Stimulated activated CD4-positive, alpha-beta T cell treated with anti-CD3 and anti-CD28 coated beads, Interleukin-12 subunit alpha, Interleukin-12 subunit beta, amount 100 ng/mL, for 48 hours (primary cell): ENCODE measurements around the gene IFRD2.
"Not testable (repeated sequence)": the region's sequence is repeated elsewhere in the genome, so short reads cannot be mapped to it uniquely, and the experiment has no call there.

ENCODE experiments used
- DNase-seq, 3 donors: peaks; one replicate each; pipeline ENCODE4 v3.0.0-alpha.2; 2020; ENCODE audit warnings: low read depth in 2 of 3, low spot score in 1 of 3

IFRD2 gene

GRCh38 chr3:50254577-50255250, 37.5 kb downstream of the IFRD2 start:
- DNase-seq: no peak

GRCh38 chr3:50251220-50251619, 41.0 kb downstream of the IFRD2 start:
- DNase-seq: no peak

- DNase-seq: no peak
Observed at GRCh38 chr3:50250514-50250913, 41.7 kb downstream of the IFRD2 start.

GRCh38 chr3:50249457-50249856, 42.8 kb downstream of the IFRD2 start:
- DNase-seq: no peak

GRCh38 chr3:50248387-50248786, 43.8 kb downstream of the IFRD2 start:
- DNase-seq: no peak

- DNase-seq: peak; percentile 80 to 85 (median 80)
Observed at GRCh38 chr3:50246517-50246954, 45.7 kb downstream of the IFRD2 start.

GRCh38 chr3:50245831-50246516, 46.3 kb downstream of the IFRD2 start:
- peak; percentile 87 to 98 (median 95) for DNase-seq

- DNase-seq: no peak
Observed at GRCh38 chr3:50245251-50245745, 46.9 kb downstream of the IFRD2 start.

GRCh38 chr3:50244813-50245212, 47.4 kb downstream of the IFRD2 start:
- not testable (repeated sequence) for DNase-seq

GRCh38 chr3:50243543-50243895, 48.7 kb downstream of the IFRD2 start:
- DNase-seq: no peak

GRCh38 chr3:50242851-50243542, 49.2 kb downstream of the IFRD2 start:
- peak in 1 of 3 donors; percentile 40 for DNase-seq

GRCh38 chr3:50242381-50242770, 49.9 kb downstream of the IFRD2 start:
- no peak for DNase-seq

- DNase-seq: no peak
Observed at GRCh38 chr3:50241713-50242380, 50.4 kb downstream of the IFRD2 start.

GRCh38 chr3:50241163-50241562, 51.1 kb downstream of the IFRD2 start:
- DNase-seq: no peak

- no peak for DNase-seq
Observed at GRCh38 chr3:50239649-50240048, 52.6 kb downstream of the IFRD2 start.

GRCh38 chr3:50238549-50239026, 53.6 kb downstream of the IFRD2 start:
- DNase-seq: no peak

GRCh38 chr3:50237754-50238548, 54.3 kb downstream of the IFRD2 start:
- peak; percentile 78 to 86 (median 81) for DNase-seq
